Measurements from ENCODE around the gene APBB2.
"Not testable (repeated sequence)": the region's sequence is repeated elsewhere in the genome, so short reads cannot be mapped to it uniquely, and the experiment has no call there.

Gene APBB2

DNA sequence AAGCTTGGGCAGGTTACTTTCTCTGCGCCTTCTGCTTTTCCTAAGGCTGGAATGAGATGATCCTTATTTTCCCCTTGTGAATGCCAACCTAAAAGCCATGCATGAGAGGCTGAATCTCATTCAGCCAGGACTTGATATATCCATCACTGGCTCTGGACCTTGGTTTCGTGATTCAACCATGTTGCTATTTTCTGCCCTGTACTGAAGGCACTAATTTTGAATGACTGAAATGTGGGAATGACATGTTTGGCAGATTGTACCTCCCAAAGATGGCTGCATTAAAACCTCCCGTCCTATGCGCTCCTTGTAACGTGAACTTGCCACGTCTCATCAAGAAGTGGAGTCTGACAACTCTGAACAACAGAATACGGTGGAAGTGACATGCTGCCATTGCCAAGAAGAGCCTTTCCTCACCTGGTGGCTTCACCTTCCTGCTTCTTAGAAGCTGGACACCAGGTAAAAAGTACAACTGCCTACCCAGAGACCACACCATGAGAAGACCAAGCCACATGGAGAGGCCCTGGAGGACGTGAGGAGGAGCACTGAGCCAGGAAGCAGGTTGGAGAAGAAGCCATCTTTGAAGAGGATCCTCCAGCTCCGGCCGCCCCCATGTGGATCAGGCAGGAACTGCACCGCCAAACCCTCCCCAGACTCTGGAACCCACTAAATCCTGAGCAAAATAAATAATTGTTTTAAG, 290.1 kb downstream of the APBB2 start:
- peak; percentile 84 for DNase-seq

DNA sequence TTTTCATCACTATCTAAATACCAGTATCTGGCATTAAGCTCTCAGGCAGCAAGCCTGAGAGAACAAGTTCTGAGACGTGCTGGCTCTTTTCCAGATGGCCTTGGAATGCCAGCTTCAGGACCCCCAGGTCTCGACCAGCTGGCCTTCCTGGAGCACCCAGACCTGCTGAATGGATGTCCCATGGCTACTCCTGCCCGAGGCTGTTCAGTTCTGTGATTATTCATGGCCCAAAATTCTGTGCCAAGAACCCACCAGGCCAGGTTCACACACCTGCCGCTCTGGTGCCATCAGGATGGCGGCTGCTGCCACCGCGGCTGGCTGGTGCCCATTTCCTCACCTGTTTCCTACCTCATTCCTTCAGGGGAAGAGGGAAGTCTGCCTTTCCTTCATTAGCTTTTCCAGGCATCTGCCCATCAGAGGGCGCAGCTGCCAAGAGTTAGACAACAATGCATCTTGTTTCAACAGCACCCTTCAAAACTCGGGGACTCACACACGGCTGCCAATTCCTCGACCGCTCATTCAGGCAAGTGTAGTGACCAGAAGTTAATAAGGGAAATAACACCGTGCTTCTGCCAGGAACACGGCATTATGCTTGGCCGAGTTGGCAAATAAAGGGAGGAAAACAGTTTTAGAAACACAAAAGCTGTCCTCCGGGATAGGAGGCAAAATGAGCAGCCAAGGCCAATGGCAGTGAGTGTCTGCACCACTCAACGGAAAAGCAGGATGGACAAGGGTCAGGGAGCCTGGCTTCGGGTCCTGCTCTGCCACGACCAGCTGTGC, 290.8 kb downstream of the APBB2 start:
- no peak for DNase-seq

DNA sequence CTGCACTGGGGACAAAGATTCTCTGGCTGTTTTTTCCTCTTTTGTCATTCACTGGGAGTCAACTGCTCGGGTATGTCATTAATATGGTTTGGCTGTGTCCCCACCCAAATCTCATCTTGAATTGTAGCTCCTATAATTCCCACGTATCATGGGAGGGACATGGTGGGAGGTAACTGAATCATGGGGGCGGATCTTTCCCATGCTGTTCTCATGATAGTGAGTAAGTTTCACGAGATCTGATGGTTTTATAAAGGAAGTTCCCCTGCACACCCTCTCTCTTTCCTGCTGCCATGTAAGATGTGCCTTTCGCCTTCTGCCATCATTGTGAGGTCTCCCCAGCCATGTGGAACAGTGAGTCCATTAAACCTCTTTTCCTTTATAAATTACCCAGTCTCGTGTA, 294.4 kb downstream of the APBB2 start:
- not testable (repeated sequence) for DNase-seq

DNA sequence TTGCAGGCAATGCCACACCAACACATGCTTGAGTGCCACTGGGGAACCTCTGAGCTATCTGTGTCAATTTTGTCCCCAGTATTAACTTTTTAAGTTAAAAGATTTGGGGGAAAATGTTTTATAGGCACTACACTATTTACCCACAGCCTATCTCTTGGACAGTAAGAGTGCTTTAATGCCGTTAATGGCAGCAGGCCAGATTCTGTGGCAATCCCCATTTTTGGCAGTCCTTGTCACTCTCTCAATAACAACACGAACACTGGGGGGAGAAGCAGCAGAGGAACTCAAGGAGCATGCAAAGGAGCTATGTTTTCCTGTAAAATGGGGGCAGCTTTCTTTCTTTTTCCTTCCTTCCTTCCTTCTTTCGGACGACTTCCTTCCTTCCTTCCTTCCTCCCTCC, 296.0 kb downstream of the APBB2 start:
- DNase-seq = no peak

DNA sequence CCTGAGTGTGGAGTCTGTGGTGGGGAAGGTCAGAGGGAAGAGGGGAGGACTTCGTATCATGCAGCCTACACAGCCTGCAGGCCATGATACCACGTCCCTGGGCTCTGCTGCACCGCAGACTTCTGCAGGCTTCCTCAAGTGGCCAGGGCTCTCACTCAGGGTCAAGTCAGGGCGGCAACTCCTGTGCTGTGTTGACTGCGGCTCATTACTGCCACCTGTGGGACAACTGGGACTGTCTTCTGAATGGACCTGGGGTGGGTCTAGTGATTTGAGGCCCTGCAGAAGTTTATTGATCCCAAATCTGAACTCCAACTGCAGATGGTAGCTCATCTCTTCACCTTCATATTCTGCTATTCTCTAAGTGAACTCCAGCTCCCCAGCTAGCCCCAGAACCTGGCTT, 297.5 kb downstream of the APBB2 start:
- peak; percentile 44 for DNase-seq

DNA sequence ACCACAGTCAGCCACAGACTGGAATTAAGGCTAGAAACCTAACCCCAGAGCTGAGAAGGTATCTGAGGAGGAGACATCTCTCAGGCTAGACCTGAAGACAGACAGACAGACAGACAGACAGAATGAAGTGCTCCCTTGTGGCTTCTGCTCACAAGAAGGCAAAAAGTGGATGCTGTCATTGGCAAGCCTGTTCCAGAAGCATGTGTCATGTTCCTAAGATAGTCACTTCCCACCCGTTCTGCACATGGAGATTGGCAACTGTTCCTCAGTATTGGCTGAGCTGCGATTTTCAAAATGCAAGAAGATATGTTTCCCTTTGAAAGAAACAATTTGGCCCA, 298.2 kb downstream of the APBB2 start:
- DNase-seq = peak; percentile 33

DNA sequence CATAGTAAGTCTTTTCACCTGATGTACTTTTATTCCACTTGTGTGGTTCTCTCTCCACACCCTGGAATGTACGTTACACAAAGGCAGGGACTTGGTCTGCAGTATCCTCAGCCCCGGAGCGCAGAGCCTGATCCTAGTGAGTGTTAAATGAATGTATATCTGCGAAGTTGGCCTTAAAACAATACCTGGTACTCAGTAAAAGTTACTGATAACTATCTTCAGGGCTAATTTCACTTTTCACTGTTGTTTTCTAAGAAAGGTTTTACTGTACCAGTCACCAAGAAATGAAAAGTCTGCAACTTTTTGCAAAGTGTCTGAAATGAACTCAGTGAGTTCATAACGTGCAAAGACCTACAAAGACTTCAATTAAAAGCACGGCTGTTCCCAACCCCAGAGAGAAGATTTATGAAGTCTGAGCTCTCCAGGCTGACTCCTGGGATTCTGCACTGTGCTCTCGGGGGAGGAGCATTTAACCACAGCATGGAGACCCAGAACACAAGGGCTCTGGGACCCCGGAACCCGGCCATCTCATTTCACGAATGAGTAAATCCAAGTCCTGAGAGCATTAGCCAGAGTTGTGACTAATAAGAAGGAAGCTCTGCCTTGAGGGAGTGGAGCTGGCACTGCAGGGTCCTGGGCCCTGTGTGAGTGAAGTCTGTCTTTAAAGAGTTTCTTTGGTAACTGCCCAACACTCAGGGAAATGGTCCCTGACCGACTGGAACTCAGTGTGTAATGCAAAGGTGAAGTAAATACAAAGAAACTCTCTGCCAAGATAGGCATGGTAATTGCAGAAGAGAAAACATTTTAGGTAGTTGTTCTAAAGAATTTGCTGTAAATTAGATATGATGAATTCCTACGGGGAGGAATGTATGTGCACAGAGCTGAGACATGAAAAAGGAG, 298.8 kb downstream of the APBB2 start:
- DNase-seq = no peak

DNA sequence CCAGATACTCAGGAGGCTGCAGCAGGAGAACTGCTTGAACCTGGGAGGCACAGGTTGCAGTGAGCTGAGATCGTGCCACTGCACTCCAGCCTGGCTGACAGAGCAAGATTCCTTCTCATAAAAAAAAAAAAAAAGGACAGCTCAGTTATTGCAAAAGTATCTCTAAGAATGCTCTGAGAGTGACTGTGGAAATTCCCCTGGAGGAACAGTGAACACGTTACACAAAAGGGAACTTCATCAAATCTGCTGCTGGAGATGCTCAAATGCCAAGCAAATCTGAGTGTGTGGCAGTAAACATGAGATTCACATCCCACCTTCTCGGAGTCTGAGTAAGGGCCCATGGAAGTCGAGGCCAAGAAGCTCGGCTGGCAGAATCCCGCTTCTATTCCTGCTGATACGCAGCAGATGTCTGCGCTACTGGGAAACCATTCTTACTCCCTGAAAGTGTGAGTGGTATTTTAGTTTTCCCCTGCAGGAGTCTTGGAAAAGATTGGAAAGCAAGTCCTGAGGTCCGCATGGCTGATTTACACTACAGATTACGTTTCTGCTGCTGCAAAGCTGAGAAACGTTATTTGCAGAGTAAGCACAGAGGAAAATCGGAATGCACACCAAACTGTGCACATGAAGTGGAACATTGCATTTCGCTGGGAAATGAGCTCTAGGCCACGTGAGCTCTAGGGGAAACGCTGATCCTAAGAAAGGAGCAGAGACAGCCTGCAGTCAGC, 301.7 kb downstream of the APBB2 start:
- peak; percentile 80 for DNase-seq

DNA sequence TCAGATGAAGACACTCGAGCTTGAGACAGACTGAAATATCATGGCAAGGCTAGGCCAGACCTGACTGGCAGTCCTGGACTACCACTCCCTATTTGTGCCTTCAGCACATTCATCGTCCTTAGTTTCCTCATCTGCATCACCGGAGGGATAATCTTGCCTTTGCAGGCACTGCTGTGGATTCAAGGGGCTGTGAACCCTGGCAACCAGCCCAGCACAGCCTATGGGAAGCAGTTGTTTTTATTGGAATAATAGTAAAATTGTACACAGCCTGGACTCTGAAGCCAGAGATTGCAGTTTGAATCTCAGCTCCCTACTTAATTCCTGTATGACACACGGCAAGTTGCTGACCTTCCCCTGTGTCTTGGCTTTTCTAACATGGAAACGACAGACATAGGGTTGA, 303.6 kb downstream of the APBB2 start:
- no peak for DNase-seq

DNA sequence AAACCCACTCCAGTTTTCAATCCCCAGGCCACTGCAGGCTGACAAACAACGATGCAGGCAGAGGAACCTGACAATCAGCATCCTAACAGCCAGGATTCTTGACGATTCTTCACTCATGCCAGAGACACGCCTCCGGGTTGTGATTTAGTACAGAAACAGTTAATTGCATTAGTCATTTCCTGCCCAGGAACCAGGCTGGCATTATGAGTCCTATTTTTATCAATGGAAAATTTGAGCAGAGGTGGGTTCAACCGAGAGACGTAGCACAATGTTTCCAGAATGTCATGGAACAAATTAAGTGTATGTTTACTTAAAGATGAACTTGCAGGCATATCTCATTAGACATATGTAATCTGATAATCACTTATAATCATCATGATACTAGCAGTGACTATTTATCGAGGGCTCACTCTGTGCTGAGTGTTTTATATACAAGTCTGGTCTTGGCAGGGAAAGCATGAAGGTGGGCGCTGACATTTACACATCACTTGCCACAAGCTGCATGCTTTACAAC, 304.9 kb downstream of the APBB2 start:
- peak; percentile 32 for DNase-seq

DNA sequence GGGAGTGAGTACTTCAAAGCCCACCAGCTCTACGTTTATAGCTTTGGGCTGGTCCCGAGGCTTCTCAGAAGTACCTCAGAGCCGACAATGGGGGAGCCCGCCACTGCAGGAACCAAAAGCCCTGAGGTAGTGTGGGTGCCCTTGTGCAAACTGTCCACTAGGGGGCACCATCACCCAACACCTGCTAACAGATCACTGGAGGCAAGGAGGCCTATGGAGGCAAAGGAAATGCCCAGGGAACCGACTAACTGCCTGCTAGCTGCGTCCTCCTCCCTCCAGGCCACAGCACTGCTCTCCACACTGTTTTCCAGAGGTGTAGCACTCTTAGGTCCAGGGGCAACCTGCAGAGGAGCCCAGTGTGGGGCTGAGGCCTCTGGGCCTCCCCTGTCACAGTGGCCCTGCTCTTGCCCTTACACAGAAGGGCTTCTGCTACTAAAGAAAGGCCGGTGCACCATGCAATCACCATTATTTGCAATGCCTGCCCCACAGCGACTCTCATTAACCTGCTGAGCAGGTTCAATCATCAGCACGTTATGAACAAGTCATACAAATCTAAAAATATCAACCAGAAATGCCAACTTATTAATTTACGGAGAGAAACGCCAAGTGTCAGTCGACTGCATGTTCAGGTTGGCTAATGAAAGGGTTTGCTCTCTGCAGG, 305.5 kb downstream of the APBB2 start:
- DNase-seq = peak; percentile 85

DNA sequence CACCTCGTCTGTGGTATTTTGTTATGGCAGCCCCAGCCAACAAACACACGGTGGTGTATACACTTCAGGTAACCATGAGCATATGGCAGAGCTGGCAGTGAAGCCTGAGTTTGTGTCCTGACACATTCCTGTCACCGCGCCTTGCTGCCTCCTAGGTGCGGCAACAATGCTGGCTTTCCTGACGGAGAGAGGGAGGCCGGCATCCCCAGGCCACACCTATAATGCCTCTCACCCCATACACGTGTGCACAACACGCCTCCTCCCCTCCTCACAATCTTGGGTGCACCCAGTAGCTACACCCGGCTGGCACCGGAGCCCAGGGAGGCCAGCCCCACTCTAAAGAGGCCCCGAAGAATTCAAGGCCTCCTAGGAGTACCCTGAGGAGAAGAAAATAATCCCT, 306.0 kb downstream of the APBB2 start:
- no peak for DNase-seq

DNA sequence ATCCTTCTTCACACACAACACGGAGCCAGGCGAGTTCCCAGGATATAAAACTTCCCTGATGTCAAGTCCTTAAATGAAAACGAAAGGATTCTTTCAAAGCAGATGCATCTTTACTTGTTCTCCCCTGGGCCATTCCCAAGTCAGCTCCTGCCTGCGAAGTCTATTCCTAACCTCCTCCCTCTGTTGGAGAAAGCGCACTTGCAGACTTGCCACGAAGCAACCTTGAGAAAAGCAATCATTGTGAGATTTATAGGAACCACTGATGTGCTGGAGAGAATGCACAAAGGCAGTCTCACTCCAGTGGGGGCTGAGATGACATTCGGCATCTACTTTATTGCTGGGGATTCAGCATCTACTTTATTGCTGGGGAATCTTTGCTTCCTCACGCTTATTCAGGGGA, 308.9 kb downstream of the APBB2 start:
- DNase-seq = no peak

DNA sequence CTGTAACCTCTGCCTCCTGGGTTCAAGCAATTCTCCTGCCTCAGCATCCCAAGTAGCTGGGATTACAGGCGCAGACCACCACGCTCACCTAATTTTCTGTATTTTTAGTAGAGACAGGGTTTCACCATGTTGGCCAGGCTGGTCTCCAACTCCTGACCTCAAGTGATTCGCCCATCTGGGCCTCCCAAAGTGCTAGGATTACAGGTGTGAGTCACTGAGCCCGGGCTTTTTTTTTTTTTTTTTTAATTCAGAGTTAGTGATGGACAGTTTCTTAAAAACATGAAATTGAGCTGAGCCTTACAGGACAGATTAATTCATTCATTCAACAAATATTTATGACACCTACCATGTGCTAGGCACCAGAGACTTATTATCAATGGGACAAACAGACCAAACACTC, 313.8 kb downstream of the APBB2 start:
- DNase-seq = not testable (repeated sequence)

DNA sequence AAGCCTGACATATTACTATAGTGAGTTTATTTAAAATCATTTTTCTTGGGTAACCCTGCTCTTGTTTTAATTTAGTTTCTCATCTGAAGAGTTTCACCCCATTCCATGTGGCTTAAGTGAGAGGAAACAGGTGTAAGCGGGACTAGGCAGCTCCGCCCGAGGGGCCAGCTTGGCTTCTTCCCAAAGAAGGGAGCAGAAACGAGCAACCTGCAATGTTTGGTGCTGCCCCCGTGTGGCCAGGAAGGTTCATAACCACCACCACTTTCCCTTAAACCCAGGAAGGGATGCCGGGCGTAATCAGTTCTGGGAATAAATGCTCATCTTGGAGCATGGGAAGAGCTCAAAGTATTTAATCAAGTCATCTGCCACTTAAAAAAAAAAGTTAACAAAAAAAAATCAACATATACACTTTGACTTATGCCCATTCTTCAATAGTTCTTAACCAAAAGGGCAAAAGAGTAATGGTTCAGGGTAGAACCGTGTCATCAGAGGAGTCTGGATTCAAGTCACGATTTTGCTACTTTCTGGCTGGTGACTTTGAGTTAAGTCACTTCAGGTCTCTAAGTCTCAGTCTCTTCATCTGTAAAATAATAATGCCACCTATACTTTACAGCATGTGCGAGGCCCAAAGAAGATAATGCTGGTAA, 316.7 kb downstream of the APBB2 start:
- peak; percentile 78 for DNase-seq

DNA sequence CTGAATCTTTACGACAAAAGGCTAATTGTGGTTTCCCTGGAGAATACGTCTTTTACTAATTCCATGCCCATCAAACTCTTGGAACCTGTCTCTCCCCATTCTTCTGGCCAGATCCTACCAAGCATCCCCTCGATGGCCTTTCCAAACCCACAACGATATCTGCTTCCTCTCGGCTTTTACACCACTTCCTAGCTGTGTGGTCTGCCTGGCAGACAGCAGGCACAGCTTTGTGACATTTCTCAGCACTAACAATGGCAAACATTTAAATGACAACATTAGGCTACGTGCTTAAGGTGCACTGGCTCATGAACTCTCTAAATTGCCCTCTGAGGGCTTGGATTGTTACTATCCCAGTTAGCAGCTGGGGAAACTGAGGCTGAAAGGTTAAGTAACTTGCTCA, 323.6 kb downstream of the APBB2 start:
- DNase-seq = no peak

DNA sequence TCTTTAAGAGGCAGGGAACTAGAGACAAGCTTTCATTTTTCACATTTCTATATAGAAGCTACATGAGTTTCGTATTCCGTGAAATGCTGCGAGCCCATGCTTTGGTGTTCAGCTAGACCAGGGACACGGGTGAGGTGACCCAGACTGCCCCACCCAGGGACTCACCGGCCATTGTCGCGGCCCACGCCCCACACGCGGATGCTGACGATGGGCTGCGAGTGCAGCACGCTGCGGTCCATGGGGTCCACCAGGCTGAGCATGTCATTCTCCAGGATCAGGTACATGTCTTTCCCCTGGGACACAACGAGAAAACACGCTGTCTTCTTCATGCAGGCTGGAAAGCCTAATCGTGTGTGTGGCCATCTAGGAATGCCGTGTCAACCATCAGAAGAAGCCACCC, 324.1 kb downstream of the APBB2 start:
- no peak for DNase-seq

DNA sequence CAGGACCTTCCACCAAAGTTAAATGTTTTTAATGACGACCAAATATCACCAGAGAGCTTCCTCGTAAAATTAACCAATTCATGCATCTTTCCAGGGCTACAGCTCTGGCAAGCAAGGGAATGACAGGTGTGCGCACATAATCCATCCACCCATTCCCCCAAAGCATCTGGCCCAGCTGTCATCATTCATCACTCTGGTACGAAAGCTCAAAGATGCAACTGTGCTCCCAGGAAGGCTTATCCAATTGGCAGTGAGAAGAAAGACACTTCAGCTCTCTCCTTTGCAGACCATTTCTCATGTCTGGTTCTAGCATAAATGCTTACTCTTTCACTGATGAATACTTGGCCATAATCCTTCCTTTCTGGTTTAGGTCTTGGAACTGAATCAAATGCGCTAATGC, 325.4 kb downstream of the APBB2 start:
- no peak for DNase-seq

DNA sequence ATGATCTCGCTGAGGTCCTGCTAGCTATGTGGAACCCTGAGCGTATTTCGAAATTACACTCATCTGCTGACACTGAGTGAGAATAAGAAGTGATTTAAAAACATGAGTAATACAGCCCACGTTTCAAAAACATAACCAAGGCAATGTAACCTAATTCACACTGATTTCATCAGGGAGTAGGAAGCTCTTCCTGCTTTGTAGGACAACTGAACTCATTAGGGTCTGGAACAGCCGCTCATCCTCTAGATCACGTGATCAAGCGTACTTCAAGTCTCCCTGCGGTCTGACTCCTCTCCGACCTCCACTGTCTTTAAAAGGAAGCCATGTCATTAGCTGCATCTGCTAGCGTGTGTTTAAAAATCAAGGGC, 326.6 kb downstream of the APBB2 start:
- peak; percentile 93 for DNase-seq

DNA sequence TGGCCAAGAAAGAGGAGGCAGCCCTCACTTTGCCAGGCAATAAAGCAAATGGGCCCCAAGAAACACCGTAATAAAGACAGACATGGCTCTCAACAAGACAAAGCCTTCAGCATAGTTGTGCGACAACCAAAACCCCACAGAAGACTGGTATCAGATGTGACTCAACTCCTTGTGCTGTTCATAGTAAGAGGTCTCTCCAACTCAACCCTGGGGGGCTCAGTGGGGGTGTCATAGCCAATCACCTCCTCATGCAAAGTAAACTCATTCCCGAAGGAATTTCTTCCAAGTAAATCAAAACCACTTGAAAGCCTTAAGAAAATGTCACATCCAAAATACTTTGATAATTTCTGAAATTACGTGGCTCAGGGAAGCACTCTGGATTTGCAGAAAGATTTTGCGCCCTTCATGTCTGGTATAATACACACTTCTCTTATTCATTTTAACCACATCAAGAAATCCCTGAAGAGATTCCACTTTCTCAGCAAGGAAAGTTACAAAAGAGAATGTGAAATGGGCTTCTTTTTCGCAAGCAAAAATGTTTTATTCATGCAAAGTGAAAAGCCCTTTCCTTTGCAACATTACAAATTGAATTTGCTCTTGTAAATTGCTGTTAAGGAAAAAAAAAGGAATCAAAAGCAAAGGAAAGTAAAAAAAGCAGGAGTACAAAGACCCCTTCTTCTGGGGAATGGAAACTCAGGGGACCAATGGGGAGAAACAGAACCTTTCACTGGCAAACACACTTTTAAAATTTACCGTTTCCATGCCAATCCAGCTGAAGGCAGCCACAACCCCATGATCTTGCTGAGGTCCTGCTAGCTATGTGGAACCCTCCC, 327.2 kb downstream of the APBB2 start:
- DNase-seq = peak; percentile 20

DNA sequence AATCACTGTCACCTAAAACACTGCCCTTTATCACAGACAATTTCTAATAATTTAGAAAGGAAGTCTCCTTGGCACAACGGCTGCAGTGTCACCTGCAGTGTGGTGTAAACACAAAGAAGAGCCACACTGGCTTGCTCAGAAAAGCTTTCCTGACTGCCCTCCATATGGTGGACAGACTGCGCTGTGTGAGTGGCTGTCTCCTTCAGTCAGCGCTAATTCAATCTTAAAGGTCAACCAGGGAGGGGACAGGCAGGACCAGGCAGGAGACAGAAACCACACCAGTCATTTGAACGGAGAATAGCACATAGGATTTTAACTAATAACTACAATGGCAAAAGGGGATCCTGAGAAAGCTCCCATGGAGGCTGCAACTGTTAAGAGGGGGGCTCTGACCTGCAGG, 332.5 kb downstream of the APBB2 start:
- DNase-seq = no peak
